Heart left ventricle (tissue), 13 donors: ENCODE measurements around the gene ZNF487.

ENCODE experiments used
- POLR2A ChIP-seq, 2 donors: fragments of 450-650 bp; IDR thresholded peaks; one replicate each; pipeline ENCODE4 v1.6.1; 2017; ENCODE audit warnings: antibody characterized with exemption in 2 of 2, mild to moderate bottlenecking in 2 of 2, moderate library complexity in 2 of 2
- TF ChIP-seq, protein P1 (sequence below), 12 donors: fragments of 200-600 bp; sonication (generic) in 4 of 12; IDR thresholded peaks; one replicate each; pipeline versions ENCODE4 v1.5.0 to v1.8.0; 2018 to 2022; ENCODE audit warnings: antibody characterized with exemption in 12 of 12, mild to moderate bottlenecking in 5 of 12
- donor health status: ischemic (EF 13 %, LVEDD 7.1; RV severe dilation, severe dysfunction).
- donor health status: DM: no; HTN: yes; CAD: no.
- donor health status: DM: no; HTN: no; CAD: no.
- donor health status: ischemic (EF 25% LVEDD 6.9; RV normal size, moderate dysfunction).
- donor health status: ischemic (EF 25% LVEDD 5.7; RV mildly dilated, moderate dysfunction).
- donor health status: ischemic (EF 35%, LVEDD 5.7; RV mildly dilated, moderate dysfunction).
- donor health status: nonischemic (EF 11% LVEDD 7.7; RV severe dilation, severe dysfunction).
- donor health status: DM: yes; HTN: yes; CAD: no.
- donor health status: PGD.
- donor health status: ischemic (EF 29% LVEDD 5.4; RV normal size, mild dysfunction).
- donor health status: nonischemic (EF 23%, LVEDD 6.1; RV moderate dilation, normal function).

- TF ChIP-seq, protein P1, sequence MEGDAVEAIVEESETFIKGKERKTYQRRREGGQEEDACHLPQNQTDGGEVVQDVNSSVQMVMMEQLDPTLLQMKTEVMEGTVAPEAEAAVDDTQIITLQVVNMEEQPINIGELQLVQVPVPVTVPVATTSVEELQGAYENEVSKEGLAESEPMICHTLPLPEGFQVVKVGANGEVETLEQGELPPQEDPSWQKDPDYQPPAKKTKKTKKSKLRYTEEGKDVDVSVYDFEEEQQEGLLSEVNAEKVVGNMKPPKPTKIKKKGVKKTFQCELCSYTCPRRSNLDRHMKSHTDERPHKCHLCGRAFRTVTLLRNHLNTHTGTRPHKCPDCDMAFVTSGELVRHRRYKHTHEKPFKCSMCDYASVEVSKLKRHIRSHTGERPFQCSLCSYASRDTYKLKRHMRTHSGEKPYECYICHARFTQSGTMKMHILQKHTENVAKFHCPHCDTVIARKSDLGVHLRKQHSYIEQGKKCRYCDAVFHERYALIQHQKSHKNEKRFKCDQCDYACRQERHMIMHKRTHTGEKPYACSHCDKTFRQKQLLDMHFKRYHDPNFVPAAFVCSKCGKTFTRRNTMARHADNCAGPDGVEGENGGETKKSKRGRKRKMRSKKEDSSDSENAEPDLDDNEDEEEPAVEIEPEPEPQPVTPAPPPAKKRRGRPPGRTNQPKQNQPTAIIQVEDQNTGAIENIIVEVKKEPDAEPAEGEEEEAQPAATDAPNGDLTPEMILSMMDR (IDR thresholded peaks at IDR 0.05), result no peak
- TF ChIP-seq POLR2A (IDR thresholded peaks at IDR 0.05), result no peak
Measured at GRCh38 chr10:43453266-43453831, 16.4 kb downstream of the ZNF487 start.
